ENCODE data around the gene NSUN4.

GRCh38 chr1:46303038-46303871, 37.4 kb upstream of the NSUN4 start, which contains the start of the genes LRRC41 and UQCRH:
- no peak for TF ChIP-seq EZH2 (IDR thresholded peaks at IDR 0.05; ENCODE audit: borderline replicate concordance, low read length)
- peak; percentile 14; the same call in 1 of the 2 replicates for TF ChIP-seq CTCF (IDR thresholded peaks at IDR 0.05; ENCODE audit: low read length)

Measured in OCI-LY1 (cell line).